Neuronal stem cell (in vitro differentiated cells): ENCODE data around the gene INTS2.

Experiments used
- DNase-seq: peaks from one replicate; pipeline ENCODE4 v3.0.0-alpha.2; 2013; ENCODE audit warnings: low spot score
- H2AFZ ChIP-seq: one replicate; pipeline ENCODE4 v1.6.1; 2013; ENCODE audit warnings: mild to moderate bottlenecking, low read length, inconsistent platforms
- H2AK5ac ChIP-seq: 2 replicates; pipeline ENCODE4 v1.6.1; 2013; ENCODE audit warnings: low read depth, mild to moderate bottlenecking, inconsistent platforms, low read length, moderate library complexity, mixed read lengths
- H2BK120ac ChIP-seq: 2 replicates; pipeline ENCODE4 v1.6.1; 2013; ENCODE audit warnings: low read depth, mild to moderate bottlenecking, inconsistent platforms, low read length, moderate library complexity, mixed read lengths
- H2BK12ac ChIP-seq: one replicate; pipeline ENCODE4 v1.6.1; 2013; ENCODE audit warnings: low read length, inconsistent platforms
- H2BK15ac ChIP-seq: 2 replicates; pipeline ENCODE4 v1.6.1; 2013; ENCODE audit warnings: mild to moderate bottlenecking, low read length, inconsistent platforms, mixed read lengths
- H2BK5ac ChIP-seq: one replicate; pipeline ENCODE4 v1.6.1; 2013; ENCODE audit warnings: inconsistent platforms, mild to moderate bottlenecking, low read length, moderate library complexity
- H3K14ac ChIP-seq: one replicate; pipeline ENCODE4 v1.6.1; 2013; ENCODE audit warnings: low read length, inconsistent platforms
- H3K18ac ChIP-seq: 2 replicates; pipeline ENCODE4 v1.6.1; 2013; ENCODE audit warnings: low read length, inconsistent platforms
- H3K23ac ChIP-seq: 2 replicates; pipeline ENCODE4 v1.6.1; 2013; ENCODE audit warnings: low read depth, mild to moderate bottlenecking, mixed read lengths, low read length, inconsistent platforms; ENCODE audit not compliant: poor library complexity
- H3K27ac ChIP-seq: replicated peaks from 3 replicates; pipeline ENCODE4 v1.5.1; 2013; ENCODE audit warnings: low read length, inconsistent platforms
- H3K27me3 ChIP-seq, 3 experiments: 2 replicates each; pipeline ENCODE4 v1.6.1; 2013; ENCODE audit warnings: low read length in 3 of 3, mild to moderate bottlenecking in 2 of 3, inconsistent platforms in 1 of 3, low read depth in 1 of 3, mixed read lengths in 1 of 3, moderate library complexity in 1 of 3; ENCODE audit not compliant: control insufficient read depth in 3 of 3, insufficient read depth in 3 of 3
- H3K36me3 ChIP-seq, 2 donors: replicated peaks in 1 of 2; 2 replicates each; pipeline ENCODE4 v1.6.1; 2013; ENCODE audit warnings: low read length in 2 of 2; ENCODE audit not compliant: control insufficient read depth in 2 of 2, insufficient read depth in 2 of 2
- H3K4ac ChIP-seq: 2 replicates; pipeline ENCODE4 v1.6.1; 2013; ENCODE audit warnings: inconsistent platforms, mild to moderate bottlenecking, low read length, moderate library complexity
- H3K4me1 ChIP-seq, 2 donors: 1 replicate in 1 of 2; 2 replicates in 1 of 2; pipeline ENCODE4 v1.6.1; 2013; ENCODE audit warnings: low read length in 2 of 2, low read depth in 1 of 2; ENCODE audit not compliant: control insufficient read depth in 2 of 2, insufficient read depth in 1 of 2
- H3K4me2 ChIP-seq: one replicate; pipeline ENCODE4 v1.6.1; 2013; ENCODE audit warnings: mild to moderate bottlenecking, low read length, inconsistent platforms; ENCODE audit not compliant: insufficient read depth, poor library complexity, severe bottlenecking
- H3K4me3 ChIP-seq, 2 donors: 2 replicates each; pipeline ENCODE4 v1.5.1; 2013; ENCODE audit warnings: low read length in 2 of 2, mild to moderate bottlenecking in 2 of 2, inconsistent platforms in 1 of 2, moderate library complexity in 1 of 2
- H3K79me1 ChIP-seq: one replicate; pipeline ENCODE4 v1.6.1; 2013; ENCODE audit warnings: low read depth, mild to moderate bottlenecking, inconsistent platforms, low read length, moderate library complexity
- H3K9ac ChIP-seq: one replicate; pipeline ENCODE4 v1.6.1; 2013; ENCODE audit warnings: mild to moderate bottlenecking, low read depth, low read length, inconsistent platforms; ENCODE audit not compliant: poor library complexity
- H3K9me3 ChIP-seq, 2 donors: replicated peaks in 1 of 2; 2 replicates each; pipeline versions ENCODE3 to v1.6.1; 2013; ENCODE audit warnings: low read length in 2 of 2, mild to moderate bottlenecking in 2 of 2, inconsistent platforms in 1 of 2, low read depth in 1 of 2, mixed read lengths in 1 of 2, moderate library complexity in 1 of 2; ENCODE audit not compliant: control insufficient read depth in 2 of 2, insufficient read depth in 1 of 2
- H4K8ac ChIP-seq: one replicate; pipeline ENCODE4 v1.6.1; 2013; ENCODE audit warnings: low read depth, mild to moderate bottlenecking, inconsistent platforms, low read length, moderate library complexity
- H4K91ac ChIP-seq: one replicate; pipeline ENCODE4 v1.6.1; 2013; ENCODE audit warnings: low read length, low read depth, mild to moderate bottlenecking, inconsistent platforms; ENCODE audit not compliant: poor library complexity
- WGBS, 2 donors: extraction: QIAGEN DNeasy Blood & Tissue Kit; methylation state at CpG; one replicate each; pipeline ENCODE4 v1.1.7; 2013; ENCODE audit warnings: missing lambda C conversion rate in 2 of 2, mixed read lengths in 1 of 2; ENCODE audit not compliant: insufficient read length in 2 of 2, insufficient replicate concordance in 1 of 2; ENCODE audit errors: extremely low coverage in 2 of 2; 5-methylcytosine and 5-hydroxymethylcytosine counted together

INTS2 gene

GRCh38 chr17:61968757-61969156 lies 41.0 kb upstream of the INTS2 start:
- no peak overlapping the region for H3K14ac ChIP-seq
- H4K91ac ChIP-seq: no peak overlapping the region
- no peaks in the 10 kb centered on the region for H3K27me3 ChIP-seq
- H3K4me1 ChIP-seq: no peaks in the 10 kb centered on the region
- H3K36me3 ChIP-seq: peaks cover 22 to 99% of the 10 kb centered on the region in 2 donors
- peaks cover 2% of the 10 kb centered on the region for H3K79me1 ChIP-seq
- H3K27ac ChIP-seq: no peak overlapping the region
- H3K9me3 ChIP-seq: no peaks in the 10 kb centered on the region
- H3K23ac ChIP-seq: no peak overlapping the region
- H2AFZ ChIP-seq: no peak overlapping the region
- no peak overlapping the region for H2AK5ac ChIP-seq
- no peak overlapping the region for H2BK120ac ChIP-seq
- H2BK15ac ChIP-seq: no peak overlapping the region
- H2BK12ac ChIP-seq: no peak overlapping the region
- no CpG with 5 or more reads among the region's 5 CpGs for WGBS, 2 donors
- no peak overlapping the region for H2BK5ac ChIP-seq
- no peak overlapping the region for H3K4ac ChIP-seq
- DNase-seq: no peak
- no peak overlapping the region for H3K18ac ChIP-seq
- no peak overlapping the region for H3K4me2 ChIP-seq
- no peak overlapping the region for H4K8ac ChIP-seq
- H3K4me3 ChIP-seq: no peak overlapping the region
- H3K9ac ChIP-seq: no peak overlapping the region

- Histone ChIP-seq H4K8ac (no peak overlapping the region), H3K14ac (no peak overlapping the region), H3K9me3 (no peaks in the 10 kb centered on the region), H2BK120ac (no peak overlapping the region), H3K23ac (no peak overlapping the region), H2BK5ac (no peak overlapping the region), H4K91ac (no peak overlapping the region), H3K18ac (no peak overlapping the region), H3K36me3 (peaks cover 23 to 99% of the 10 kb centered on the region in 2 donors), H3K27ac (no peak overlapping the region), H3K4ac (no peak overlapping the region), H3K4me1 (no peaks in the 10 kb centered on the region), H2BK15ac (no peak overlapping the region), H3K4me3 (no peak overlapping the region), H3K27me3 (no peaks in the 10 kb centered on the region), H2AK5ac (no peak overlapping the region), H3K4me2 (no peak overlapping the region), H2BK12ac (no peak overlapping the region), H2AFZ (no peak overlapping the region), H3K79me1 (no peaks in the 10 kb centered on the region), H3K9ac (no peak overlapping the region)
- no peak for DNase-seq
- WGBS, 2 donors: no CpG with 5 or more reads among the region's 2 CpGs
These were observed 39.9 kb upstream of the INTS2 start for GRCh38 chr17:61967729-61968128.

- Histone ChIP-seq H4K91ac (no peak overlapping the region), H2BK15ac (no peak overlapping the region), H3K4ac (no peak overlapping the region), H3K4me2 (no peak overlapping the region), H3K27ac (no peak overlapping the region), H4K8ac (no peak overlapping the region), H3K36me3 (peaks cover 25 to 99% of the 10 kb centered on the region in 2 donors), H2AK5ac (no peak overlapping the region), H3K23ac (no peak overlapping the region), H2AFZ (no peak overlapping the region), H3K79me1 (no peaks in the 10 kb centered on the region), H3K18ac (no peak overlapping the region), H2BK120ac (no peak overlapping the region), H2BK12ac (no peak overlapping the region), H3K9me3 (no peaks in the 10 kb centered on the region), H3K9ac (no peak overlapping the region), H3K14ac (no peak overlapping the region), H3K4me1 (no peaks in the 10 kb centered on the region), H3K27me3 (no peaks in the 10 kb centered on the region), H2BK5ac (no peak overlapping the region), H3K4me3 (no peak overlapping the region)
- no peak for DNase-seq
- WGBS, 2 donors: no CpG with 5 or more reads among the region's 1 CpG
These were observed 38.4 kb upstream of the INTS2 start for GRCh38 chr17:61966191-61966590.

DNA sequence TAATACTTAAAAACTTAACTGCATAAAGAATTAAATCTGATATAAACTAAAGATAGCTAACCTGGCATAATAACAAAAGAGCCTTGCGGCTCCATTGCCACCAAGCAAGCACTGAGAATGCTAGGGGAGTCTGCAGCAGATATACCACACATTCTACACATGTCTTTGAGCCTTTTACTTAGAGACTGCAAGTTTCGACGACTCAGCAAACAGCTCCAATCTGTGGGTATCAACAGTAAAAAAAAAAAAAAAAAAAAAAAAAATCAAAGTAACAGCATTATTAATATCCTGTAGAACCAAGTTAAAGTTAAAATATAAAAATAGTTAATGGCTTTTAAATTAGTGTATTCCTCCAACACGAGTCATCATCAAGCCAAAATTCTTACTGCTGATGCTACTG lies 27.8 kb upstream of the INTS2 start:
- Histone ChIP-seq H3K14ac (no peak overlapping the region), H3K9ac (no peak overlapping the region), H2AFZ (no peak overlapping the region), H3K36me3 (peaks cover 18 to 89% of the 10 kb centered on the region in 2 donors), H2BK15ac (no peak overlapping the region), H3K27ac (no peak overlapping the region), H2BK12ac (no peak overlapping the region), H2BK5ac (no peak overlapping the region), H3K79me1 (peaks cover 2% of the 10 kb centered on the region), H3K4ac (no peak overlapping the region), H4K8ac (no peak overlapping the region), H2AK5ac (no peak overlapping the region), H3K23ac (no peak overlapping the region), H3K27me3 (no peaks in the 10 kb centered on the region), H3K4me2 (no peak overlapping the region), H3K4me1 (no peaks in the 10 kb centered on the region), H3K4me3 (no peak overlapping the region), H3K9me3 (no peaks in the 10 kb centered on the region), H3K18ac (no peak overlapping the region), H4K91ac (no peak overlapping the region), H2BK120ac (no peak overlapping the region)
- no peak for DNase-seq
- WGBS, 2 donors: no CpG with 5 or more reads among the region's 4 CpGs
